H1 (cell line): ENCODE data around the gene DUSP21. TPM values are rescaled to one million over a fixed set of nuclear protein-coding genes. Genes with fewer than 3 reads are reported as not detected.

Experiments used
- BRCA1 ChIP-seq: IDR thresholded peaks from 2 replicates; pipeline ENCODE4 v1.6.1; 2012; ENCODE audit warnings: low read depth, low read length, improper control_type of control experiment
- CHD1 ChIP-seq: IDR thresholded peaks from 2 replicates; pipeline ENCODE4 v1.6.1; 2012; ENCODE audit warnings: low read depth, low read length, improper control_type of control experiment
- GTF2F1 ChIP-seq: IDR thresholded peaks from 2 replicates; pipeline ENCODE4 v1.6.1; 2012; ENCODE audit warnings: low read depth, low read length, improper control_type of control experiment, borderline replicate concordance
- KDM1A ChIP-seq: fragments of 200-600, 300-600 bp; sonication (generic); IDR thresholded peaks from 2 replicates; pipeline ENCODE4 v1.7.1; 2016; ENCODE audit warnings: mild to moderate bottlenecking, low read length, borderline replicate concordance
- POU5F1 ChIP-seq: IDR thresholded peaks from 2 replicates; pipeline ENCODE4 v1.6.1; 2011; ENCODE audit warnings: low read depth, mild to moderate bottlenecking, low read length, moderate library complexity
- RAD21 ChIP-seq, 2 experiments: IDR thresholded peaks in 1 of 2; conservative IDR thresholded peaks in 1 of 2; 2 replicates each; pipeline ENCODE4 v1.6.1; 2011; ENCODE audit warnings: low read depth in 2 of 2, low read length in 2 of 2, improper control_type of control experiment in 1 of 2, inconsistent platforms in 1 of 2, mild to moderate bottlenecking in 1 of 2, moderate library complexity in 1 of 2
- RXRA ChIP-seq: IDR thresholded peaks from 2 replicates; pipeline ENCODE4 v1.6.1; 2011; ENCODE audit warnings: low read depth, mild to moderate bottlenecking, low read length, moderate library complexity; ENCODE audit not compliant: insufficient read depth
- SP1 ChIP-seq: IDR thresholded peaks from 2 replicates; pipeline ENCODE4 v1.6.1; 2011; ENCODE audit warnings: low read depth, low read length
- SP4 ChIP-seq: IDR thresholded peaks from 2 replicates; pipeline ENCODE4 v1.6.1; 2012; ENCODE audit warnings: low read length, inconsistent platforms
- TCF12 ChIP-seq: IDR thresholded peaks from 2 replicates; pipeline ENCODE4 v1.6.1; 2011; ENCODE audit warnings: low read depth, mild to moderate bottlenecking, low read length
- YY1 ChIP-seq: IDR thresholded peaks from 2 replicates; pipeline ENCODE4 v1.6.1; 2011; ENCODE audit warnings: low read depth, mild to moderate bottlenecking, low read length
- polyA plus RNA-seq, 7 experiments: library from polyadenylated mRNA; depleted of rRNA in 3 of 7; stranded (reverse) in 5 of 7; unstranded in 2 of 7; fragments of >200 nt in 5 of 7; fragments of 200-250 nt in 2 of 7; gene quantifications; 1 replicate in 5 of 7; 2 replicates in 1 of 7; 4 replicates in 1 of 7; pipeline versions ENCODE4 v1.2.1 to v1.2.3, GENCODE V29; 2011 to 2013; ENCODE audit warnings: missing spikeins in 2 of 7, mixed read lengths in 2 of 7
- total RNA-seq: library from RNA; stranded (reverse); fragmentation: NEBNext Ultra II Directional; extraction: Animal tissue kit (Norgen Biotek cat#: 25700); gene quantifications from 2 replicates; pipeline ENCODE4 v1.2.1, GENCODE V29; 2021
- TF ChIP-seq, protein P1 (sequence below): IDR thresholded peaks from 2 replicates; pipeline ENCODE4 v1.6.1; 2012; ENCODE audit warnings: inconsistent platforms

The DUSP21 gene
- total and polyA plus RNA-seq, 2 of the 8 experiments (the other 6 are each of a cell fraction or from before 2014, with no cell fraction given): not detected

DNA sequence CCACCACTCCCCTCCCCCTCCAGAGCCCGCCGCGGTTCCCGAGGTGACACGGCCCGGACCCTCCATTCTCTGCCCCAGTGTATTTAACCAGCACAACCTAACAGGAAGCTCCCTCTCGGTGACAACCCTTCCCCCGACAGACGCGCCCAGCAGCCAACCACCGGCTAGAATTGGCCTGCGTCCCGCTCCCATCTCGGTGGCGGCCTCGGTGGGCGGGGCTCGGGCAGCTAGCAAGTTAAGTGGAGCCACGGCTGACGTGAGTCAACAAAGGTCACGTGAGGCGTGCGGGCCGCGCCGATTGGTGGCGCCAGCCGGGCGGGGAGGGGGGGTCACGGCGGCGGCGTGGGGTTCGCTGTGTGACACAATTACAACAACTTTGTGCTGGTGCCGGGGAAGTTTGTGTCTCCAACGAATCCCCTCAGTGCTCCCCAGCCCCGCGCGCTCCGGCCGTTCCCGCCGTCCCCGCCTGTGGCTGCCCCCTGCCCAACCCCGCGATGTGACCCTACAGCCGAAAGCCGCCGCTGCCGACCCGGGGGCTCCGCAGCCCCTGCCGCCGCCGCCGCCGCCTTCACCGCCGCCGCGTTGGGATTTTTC lies 29.1 kb downstream of the DUSP21 start, which contains the start of gene KDM6A (continued):
- no peak for TF ChIP-seq POU5F1
- no peak for TF ChIP-seq SP4
- no peak for TF ChIP-seq TCF12
- TF ChIP-seq GTF2F1: no peak
- no peak for TF ChIP-seq RAD21 (IDR thresholded peaks at IDR 0.05 in 1 of 2, conservative IDR thresholded peaks at IDR 0.05 in 1 of 2; ENCODE audit: low read depth in 2 of 2, low read length in 2 of 2)
- TF ChIP-seq BRCA1: no peak
- no peak for TF ChIP-seq CHD1
- no peak for TF ChIP-seq KDM1A
- no peak for TF ChIP-seq RXRA
- 0 out of 2 replicates have a peak, but pooled peaks have one; percentile 0 for TF ChIP-seq YY1
- TF ChIP-seq, protein P1, sequence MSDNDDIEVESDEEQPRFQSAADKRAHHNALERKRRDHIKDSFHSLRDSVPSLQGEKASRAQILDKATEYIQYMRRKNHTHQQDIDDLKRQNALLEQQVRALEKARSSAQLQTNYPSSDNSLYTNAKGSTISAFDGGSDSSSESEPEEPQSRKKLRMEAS: no peak
- no peak for TF ChIP-seq SP1
